HG03095 (cell line): ENCODE data around the gene ZNF593OS.

Experiments used
- ATAC-seq: cut with Tn5 transposase; IDR thresholded peaks from one replicate; pipeline ENCODE4 v1.9.1; 2021; ENCODE audit warnings: moderate library complexity; ENCODE audit not compliant: unreplicated experiment

Gene ZNF593OS

DNA sequence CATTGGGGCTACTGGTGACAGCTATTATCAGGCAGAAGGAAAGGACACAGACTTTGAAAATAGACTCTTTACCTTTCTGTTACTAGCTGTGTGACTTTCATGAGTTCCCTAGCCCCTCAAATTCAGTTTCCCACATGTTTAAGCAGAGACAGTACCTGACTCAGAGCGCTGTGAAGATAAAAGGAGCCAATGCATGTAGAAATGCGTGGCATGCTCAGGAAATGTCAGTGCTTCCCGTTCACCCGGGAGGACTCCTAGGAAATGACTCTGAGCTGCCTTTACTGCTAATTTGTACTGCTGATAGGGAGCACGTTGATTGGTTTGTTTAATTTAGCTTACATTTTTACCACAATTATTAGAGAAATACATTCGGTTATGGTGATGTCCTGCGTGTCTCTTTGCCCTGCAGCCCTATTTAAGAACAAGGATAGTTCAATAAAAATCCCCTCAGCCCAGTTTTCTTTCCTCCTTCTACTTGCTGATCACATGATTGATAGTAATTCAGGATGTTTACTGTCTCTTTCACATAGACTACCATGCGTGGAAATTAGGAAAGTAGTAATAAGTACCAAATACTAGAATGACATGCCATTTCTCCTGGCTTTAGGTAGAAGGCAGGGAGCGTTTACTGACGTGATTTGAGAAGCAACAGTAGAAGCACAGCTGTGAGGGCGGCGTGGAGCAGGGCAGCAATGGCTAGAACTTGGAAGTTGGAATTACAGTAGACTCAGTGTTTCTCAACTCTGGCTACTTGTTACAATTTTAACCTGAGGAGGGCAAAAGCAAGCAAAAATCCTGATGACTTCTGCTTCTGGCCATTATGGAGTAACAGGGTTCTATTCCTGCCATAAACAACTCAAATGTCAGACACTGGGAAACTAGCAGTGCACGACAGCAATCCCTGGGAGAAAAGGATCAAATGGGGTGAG is 44.1 kb downstream of the ZNF593OS start:
- ATAC-seq: no peak

DNA sequence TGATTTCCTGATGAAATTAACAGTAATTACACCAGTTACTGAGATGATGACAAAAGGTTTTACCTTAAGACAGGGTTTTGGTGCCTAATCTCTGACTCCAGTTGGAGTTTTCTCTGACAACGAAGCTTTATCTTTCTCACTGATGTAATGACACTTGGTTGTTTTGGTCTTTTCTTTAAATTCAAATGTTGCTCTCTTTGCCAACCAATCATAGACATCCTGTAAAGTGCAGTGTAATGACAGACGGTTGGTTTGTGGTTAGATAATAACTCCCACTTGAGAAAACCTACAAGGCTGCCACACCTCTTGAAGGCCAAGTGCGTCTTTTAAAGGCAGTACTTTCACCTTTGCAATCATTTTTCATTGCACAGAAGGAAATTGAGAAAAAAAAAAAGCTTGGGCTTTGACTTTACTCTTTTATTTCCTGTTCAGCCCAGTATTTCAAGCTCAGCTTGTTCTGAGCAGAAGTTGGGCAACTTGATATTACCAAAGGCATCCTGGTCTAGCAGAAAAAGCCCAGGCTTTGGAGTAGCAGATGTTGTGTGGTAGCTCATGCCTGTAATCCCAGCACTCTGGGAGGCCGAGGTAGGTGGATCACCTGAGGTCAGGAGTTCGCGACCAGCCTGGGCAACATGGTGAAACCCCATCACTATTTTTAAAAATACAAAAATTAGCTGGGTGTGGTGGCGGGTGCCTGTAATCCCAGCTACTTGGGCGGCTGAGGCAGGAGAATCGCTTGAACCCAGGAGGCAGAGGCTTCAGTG is 45.1 kb downstream of the ZNF593OS start:
- no peak for ATAC-seq

DNA sequence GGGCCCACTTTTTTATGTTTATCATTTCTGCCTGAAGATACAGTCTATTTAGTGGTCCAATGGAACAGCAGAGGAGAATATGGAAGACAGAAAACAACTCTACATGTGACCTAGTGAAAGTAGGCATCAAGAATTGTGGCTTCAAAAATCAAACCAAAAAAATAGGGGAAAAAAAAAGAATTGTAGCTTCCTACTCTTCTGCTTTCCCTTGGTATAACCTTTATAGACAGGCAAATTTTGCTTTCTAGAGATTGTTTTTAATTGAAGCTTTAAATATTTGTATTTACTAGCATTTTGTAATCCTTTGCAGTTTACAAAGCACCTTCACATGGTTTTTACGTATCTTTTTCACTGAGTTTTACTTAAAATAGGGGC is 45.7 kb downstream of the ZNF593OS start:
- no peak for ATAC-seq

DNA sequence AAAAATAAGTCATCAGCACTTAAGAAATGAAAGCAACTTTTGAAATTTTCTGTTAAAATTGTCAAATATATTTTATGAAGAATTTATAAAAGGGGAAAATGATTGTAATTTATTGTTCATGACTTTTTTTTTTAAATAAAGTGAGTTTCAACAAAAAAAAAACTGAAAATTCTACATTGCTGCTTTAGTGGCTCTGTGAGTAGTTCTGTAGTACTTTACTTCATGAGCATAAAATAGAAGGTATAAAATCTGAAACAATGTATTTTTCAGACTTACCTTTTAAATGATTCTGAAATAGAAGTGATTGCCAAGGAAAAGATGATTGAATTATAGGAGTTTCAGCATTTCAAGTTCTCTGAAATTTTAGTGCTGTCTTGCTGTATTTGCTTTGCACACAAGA is 46.2 kb downstream of the ZNF593OS start:
- ATAC-seq: no peak

DNA sequence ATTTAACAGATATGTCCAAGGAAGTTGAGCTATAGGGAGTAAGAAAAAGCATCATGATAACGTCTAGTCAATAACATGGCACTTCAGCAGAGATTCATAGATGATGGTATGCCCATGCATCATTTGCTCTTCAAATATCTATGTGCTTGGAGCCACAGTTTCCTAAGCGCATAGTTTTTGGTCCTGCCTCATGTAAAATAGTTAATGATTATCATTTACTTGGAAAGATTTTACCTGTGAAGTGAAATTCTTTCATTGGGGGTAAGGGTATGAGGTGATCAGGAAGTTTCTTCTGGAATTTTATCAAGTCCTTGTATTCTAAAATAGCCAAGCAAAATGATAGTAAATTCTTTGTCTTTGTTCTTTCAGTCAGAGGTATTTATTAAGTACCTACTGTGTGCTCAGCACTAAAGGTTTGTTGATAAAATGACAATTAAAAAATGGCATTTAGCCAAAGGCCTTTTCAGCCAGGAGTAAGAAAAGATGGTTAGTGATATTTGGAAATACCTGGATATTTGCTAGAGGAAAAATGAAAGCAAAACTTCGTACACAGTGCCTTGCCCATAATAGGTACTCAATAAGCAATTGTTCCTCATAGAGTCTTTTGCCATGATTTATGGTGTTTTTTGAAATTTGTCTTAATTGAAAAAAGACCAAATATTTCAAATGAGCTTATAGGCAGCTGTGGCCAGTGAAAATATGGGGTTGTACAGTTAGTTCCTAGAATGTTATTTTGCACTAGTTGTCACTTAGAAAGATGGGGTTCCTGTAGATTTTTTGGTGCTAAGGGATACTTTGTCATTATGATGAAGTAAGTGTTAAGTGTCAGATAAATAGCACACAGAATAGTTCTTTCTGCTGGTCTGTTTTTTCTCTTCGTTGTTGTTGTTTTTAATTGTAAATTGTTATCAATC is 47.0 kb downstream of the ZNF593OS start:
- no peak for ATAC-seq

DNA sequence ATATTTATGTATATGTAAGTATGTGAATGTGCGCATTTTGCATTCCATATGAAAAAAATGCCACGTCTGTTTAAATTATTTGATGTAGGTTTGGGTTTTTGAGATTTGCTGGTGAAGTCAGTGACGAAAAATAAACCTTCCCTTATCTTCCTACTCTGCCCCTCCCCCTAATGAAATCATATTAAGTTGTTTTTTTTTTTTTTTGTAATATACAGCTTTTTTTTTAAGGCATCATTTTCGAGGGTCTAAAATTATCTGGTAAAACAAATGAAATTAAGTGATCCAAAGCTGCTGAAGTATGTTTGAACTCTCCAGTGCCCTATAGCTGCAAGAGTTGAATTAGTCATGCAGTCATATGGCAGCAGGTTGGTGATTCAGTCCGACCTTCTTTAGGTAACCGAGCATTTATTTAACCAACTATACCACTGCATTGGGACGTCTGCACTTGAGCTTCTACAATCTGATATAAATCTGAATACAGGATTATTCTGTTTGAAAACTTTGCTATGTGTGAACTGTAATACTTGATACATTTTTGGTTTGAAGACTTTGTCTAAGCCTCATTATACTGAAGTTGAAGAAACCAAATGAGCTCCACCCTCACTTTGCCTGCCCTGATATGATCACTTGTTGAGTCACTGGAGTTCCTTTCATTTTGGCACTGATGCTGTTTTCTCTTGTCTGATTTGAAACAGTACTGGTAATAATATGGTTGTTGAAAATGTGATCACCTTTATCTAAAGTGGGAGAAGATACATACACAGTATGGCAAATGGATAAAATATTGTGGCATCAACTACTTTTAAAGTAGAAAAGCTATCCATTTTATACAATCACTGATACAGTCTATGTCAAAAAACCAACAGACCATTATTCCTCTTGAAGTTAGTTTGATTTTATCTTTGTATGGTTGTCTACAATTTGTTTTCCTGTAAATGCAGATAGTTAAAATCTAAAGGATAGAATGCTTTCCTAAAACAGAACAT is 48.4 kb downstream of the ZNF593OS start:
- no peak for ATAC-seq

DNA sequence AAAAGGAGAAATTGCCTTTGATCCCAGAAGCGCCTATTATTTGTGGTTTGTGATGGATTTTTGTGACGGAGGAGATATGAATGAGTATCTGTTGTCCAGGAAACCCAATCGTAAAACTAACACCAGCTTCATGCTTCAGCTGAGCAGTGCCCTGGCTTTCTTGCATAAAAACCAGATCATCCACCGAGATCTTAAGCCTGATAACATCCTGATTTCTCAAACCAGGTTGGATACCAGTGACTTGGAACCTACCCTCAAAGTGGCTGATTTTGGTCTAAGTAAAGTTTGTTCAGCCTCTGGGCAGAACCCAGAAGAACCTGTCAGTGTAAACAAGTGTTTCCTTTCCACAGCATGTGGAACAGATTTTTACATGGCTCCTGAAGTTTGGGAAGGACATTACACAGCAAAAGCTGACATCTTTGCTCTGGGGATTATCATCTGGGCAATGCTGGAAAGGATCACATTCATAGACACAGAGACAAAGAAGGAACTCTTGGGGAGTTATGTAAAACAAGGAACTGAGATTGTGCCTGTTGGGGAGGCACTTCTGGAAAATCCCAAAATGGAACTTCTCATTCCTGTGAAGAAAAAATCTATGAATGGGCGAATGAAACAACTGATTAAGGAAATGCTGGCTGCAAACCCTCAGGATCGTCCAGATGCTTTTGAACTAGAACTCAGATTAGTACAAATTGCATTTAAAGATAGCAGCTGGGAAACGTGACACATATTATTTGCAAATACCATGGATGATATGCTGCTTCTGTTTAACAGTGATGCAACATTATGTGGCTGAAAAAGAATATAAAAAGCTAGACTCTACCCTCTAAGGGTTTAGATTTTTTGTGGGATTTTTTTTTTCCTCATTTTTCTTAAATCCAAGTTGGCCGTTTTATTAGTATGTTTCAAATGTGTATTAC is 49.5 kb downstream of the ZNF593OS start:
- ATAC-seq: no peak

DNA sequence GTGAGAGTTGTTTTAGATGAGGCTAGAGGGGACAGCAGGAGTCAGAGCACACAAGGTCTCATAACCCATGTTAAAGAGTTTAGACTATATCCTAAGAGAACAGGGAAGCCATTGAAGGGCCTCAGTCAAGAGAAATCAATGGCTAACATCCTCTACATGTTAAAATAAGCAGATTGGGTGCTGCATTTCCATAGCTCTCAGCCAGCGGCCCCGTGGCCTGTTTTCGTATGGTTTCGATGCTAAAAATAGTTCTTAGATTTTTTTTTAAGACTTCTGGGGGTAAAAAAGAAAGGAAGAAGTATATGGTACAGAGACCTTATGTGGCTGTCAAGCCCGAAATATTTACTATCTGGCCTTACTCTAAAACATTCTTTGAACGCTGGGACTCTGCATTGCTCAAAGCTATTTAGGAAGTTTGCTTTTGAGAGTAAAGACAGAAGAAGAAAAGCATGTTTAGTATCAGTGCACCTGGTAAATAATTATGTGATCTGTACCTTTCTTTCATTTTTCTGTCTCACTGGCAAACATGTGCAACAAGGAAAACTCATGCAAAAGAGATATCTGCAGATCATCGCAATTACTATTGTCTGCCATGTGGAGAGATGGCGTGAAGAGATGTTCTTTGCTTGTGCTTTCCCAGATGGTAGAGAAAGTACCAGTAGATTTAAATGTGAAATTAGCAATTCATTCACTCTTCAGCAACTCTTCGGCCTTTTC is 51.6 kb downstream of the ZNF593OS start:
- ATAC-seq: no peak
